T-helper 1 cell (primary cell): Measurements from ENCODE around the gene CYTH1.

Experiments
- DNase-seq, 5 donors: peaks; one replicate each; pipeline ENCODE4 v3.0.0-alpha.2; 2012 to 2020
- total RNA-seq, 4 donors: gene quantifications; one replicate each; lab custom pipeline; 2026; lab: John Stamatoyannopoulos, UW

The CYTH1 gene, protein sequence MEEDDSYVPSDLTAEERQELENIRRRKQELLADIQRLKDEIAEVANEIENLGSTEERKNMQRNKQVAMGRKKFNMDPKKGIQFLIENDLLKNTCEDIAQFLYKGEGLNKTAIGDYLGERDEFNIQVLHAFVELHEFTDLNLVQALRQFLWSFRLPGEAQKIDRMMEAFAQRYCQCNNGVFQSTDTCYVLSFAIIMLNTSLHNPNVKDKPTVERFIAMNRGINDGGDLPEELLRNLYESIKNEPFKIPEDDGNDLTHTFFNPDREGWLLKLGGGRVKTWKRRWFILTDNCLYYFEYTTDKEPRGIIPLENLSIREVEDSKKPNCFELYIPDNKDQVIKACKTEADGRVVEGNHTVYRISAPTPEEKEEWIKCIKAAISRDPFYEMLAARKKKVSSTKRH
- total RNA-seq: 580 to 670 (median 644) reads per million in 4 donors

DNA sequence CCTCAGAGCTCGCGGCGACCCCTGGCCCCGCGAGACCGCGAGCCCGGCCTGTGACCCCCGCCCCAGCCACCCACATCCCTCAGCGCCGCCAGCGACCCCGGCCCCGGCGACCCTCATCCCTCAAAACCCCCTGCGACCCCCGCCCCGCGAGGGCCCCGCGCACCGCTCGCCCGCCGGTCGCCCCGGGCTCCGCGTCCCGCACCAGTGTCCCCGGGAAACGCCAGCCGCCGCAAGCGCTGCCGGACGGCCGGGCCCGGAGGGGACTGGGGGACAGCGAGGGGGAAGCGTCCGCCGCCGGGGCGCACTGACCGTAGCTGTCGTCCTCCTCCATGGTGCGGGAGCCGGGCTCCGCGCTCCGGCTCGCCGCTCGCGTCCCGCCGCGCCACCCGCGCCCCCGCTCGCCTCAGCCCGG is at the start of gene CYTH1:
Gene CYTH1, minus strand, starts transcription at position 381 of the 412 bp plus-strand sequence. Its CDS starts 50 bp downstream, at position 331.
- DNase-seq: no peak

DNA sequence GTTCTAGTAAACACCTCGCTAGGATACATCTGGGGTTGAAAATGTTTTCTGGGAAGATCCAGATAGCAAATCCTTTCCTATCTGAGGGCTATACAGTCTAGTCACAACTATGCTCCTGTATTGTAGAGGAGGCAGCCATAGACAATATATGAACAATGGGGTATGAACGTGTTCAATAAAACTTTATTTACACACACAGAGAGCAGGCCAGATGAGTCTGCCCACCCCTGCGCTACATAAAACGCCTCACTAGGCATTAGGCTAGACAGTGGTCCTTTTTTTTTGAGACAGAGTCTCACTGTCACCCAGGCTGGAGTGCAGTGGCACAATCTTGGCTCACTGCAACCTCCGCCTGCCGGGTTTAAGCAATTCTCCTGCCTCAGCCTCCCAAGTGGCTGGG is 47.4 kb upstream of the CYTH1 start:
- no peak for DNase-seq

DNA sequence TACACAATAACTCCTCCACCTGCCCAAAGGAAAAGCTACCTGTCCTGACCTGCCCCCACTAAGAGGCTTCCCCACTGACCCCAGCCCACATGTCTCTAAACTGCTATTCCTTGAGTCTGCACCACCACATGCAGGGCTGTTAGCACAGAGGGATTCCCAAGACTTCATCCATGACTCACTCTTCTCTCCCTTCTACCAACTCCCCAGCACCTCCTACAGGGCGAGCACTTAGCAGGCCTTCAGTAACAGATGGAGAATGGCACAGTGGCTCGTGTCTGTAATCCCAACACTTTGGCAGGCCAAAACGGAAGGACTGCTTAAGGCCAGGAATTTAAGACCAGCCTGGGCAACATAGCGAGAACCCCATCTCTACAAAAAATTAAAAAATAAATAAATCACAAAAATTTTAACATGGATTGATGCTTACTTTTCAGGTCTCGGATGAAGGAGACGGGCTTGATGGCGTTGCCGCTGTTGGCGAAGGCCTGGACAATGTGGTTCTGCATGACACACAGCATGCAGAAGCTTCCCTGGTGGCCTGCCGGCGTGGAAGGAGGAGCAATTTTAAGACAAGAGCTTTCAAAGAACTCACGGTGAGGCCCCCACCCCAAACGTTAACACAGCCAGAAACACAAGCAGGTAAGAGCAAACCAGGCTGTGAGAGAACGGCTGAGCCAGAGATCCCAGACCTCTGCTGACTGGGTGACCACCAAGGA is 46.6 kb upstream of the CYTH1 start:
- DNase-seq: no peak

DNA sequence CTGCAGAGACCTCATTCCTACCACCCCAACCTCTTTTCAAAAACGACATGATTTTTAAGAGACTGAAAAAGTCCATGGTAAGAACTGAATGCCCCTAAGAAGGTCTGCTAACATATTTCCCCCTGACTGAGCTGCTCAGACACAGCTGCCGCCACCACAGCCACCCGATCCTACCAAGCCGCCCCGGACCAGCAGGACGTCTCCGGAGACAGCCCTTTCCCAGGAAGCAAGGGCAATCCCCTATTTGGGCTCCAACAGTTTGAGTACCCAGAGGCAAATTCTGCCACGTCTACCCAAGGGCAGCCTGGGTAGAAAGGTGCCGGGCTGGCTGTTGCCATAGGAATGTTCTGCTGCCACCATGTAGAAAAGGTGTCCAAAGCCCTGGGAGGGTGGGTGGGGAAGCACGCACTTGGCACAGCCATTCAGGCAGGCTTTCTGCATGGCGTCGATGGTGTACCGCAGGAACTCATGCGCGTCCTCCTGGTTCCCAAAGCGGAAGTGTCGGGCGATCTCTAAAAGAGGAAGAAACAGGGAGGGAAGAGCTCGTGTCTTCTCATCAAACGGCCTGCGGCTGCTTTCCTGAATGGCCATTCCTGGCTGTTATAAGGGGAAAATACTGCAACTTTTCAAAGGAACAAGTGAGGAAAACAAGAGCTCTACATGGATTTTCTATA is 44.9 kb upstream of the CYTH1 start:
- no peak for DNase-seq

DNA sequence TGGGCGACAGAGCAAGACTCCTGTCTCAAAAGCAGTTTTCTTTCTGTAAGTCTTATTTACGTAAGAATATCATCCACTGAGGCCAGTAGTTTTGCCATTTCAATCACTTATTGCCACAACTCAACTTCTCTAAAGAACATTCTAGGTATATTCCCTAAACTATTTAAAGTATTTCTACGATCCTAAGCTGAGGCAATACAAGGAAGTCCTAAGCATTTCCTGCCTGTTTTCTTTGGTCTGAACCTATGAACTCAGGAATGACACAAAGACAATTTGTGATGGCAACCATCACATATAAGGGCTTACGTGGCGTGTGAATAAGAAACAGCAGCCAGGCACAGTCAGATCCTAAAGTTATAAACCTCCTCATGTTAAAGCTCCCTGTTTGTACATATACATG is 44.3 kb upstream of the CYTH1 start:
- no peak for DNase-seq

DNA sequence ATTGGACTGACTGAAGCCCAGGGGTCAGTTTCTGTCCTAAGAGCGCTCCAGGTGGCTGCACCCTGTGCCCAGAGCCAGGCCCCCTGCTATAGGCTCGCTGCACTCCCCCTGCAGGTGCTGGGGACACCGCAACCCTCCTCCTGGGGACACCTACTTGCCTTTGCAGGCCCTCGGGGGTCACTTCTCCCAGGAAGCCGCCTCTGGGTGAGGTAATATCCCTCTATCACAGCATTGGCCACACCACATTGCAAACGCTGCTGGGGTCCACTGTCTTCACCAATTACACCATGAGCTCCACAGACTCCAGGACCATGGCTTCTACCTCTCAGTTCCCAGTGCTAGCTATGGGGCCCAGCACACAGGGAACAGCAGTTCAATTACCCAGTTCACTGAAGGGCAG is 43.6 kb upstream of the CYTH1 start:
- no peak for DNase-seq

DNA sequence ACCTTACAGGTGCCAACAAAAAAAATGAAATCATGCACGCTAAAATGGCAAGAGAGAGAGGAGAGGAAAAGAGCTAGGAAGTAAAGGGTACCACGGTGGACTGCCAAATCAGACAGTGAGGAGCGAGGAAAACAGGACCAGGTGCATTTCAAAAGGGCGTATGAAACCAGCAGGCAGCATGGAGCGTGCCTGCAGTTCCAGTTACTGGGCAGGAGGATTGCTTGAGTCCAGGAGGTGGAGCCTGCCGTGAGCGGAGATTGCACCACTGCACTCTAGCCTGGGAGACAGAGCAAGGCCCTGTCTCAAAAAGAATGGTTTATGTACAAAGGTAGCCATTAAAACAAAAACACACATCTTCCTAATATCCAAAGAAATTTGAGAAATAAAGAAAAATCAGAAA is 42.2 kb upstream of the CYTH1 start:
- DNase-seq: no peak

DNA sequence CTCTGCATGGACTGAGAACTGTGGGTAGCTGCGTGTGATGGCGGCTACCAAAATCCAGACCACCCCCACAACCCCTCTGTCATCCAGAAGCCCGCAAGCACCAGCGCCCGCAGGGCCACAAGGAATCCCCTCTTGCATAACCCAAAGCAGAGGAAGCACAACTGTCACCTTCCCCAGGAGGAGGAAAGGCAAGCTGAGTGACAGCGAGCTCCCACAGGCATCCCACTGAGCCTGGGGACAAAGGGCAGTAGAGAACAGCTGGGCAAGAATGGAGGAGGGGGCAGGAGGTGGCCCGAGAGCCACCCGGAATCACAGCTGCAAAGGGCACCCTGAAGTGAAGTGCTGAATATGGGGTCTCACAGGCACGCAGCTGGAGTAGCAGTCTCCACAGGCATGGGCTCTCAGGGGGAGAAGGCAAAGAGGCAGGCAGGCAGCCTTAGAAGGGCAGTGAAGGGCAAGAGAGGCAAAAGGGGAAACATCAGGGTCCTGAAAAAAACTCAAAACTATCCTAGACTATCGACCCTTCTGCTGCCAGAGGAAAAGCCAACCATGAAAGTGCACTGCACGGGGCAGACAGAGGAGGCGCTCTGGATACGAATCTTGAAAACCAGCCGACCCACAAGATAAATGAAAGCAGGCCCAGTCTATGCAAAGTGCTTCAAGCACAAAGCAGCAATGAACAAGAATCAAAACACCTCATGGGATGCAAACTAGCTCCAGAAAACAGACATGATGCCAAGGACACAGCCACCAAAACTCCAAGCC is 41.4 kb upstream of the CYTH1 start:
- no peak for DNase-seq

DNA sequence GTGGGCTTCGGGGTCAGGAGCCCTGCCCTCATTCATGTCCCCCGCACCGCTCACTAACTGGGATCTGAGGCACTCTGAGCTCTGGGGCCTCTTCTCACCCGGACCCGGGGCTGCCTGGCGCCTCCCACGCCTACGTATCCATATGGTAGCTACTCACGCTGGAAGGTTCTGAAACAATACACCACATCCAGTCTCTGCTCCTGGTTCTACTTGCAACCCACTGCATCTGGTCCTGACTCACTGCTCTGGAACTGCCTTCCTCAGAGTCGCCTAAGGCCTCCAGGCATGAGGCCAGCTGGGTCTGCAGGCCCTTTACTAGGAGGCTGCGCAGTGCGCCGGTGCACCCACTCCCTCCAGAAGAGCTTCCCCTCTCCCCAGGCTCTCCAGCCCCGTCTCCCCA is 40.5 kb upstream of the CYTH1 start:
- no peak for DNase-seq

DNA sequence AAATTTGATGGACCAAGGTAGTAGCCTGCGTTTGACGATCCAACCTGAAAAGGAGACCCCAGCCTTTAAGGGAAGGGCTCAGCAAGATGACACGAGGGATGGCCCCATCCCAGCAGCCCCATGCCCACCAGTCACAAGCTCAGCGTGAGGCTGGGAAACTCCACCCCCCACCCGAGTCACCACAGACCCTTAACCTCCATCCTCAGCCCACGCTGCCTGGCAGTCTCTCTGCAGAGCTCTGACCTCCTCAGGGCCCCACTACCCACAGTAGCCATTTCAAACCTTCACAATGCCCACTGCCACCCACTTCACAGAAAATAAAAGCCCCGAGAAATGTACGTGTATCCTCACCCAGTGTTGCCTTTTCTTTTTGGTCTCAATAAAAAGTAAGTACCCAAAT is 39.9 kb upstream of the CYTH1 start:
- no peak for DNase-seq

DNA sequence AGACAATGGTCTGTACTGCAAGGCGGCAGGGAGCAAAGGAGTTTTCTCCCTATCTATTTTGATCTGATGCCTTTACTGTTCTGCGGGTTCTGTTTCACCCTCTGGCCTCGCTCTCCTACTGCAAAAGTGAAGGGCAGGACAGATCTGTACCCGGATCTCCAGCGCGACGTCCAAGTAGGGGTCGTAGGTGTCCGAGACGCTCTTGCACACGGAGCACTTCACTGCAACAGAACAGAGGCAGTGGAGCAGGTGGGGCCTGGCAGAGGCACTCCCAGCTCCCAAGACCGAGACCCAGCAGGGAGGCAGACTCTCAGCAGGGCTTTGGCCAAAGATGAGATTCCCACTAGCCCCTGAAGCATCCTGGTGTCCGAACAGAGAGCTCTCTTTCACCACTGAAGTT is 38.8 kb upstream of the CYTH1 start:
- DNase-seq: no peak

DNA sequence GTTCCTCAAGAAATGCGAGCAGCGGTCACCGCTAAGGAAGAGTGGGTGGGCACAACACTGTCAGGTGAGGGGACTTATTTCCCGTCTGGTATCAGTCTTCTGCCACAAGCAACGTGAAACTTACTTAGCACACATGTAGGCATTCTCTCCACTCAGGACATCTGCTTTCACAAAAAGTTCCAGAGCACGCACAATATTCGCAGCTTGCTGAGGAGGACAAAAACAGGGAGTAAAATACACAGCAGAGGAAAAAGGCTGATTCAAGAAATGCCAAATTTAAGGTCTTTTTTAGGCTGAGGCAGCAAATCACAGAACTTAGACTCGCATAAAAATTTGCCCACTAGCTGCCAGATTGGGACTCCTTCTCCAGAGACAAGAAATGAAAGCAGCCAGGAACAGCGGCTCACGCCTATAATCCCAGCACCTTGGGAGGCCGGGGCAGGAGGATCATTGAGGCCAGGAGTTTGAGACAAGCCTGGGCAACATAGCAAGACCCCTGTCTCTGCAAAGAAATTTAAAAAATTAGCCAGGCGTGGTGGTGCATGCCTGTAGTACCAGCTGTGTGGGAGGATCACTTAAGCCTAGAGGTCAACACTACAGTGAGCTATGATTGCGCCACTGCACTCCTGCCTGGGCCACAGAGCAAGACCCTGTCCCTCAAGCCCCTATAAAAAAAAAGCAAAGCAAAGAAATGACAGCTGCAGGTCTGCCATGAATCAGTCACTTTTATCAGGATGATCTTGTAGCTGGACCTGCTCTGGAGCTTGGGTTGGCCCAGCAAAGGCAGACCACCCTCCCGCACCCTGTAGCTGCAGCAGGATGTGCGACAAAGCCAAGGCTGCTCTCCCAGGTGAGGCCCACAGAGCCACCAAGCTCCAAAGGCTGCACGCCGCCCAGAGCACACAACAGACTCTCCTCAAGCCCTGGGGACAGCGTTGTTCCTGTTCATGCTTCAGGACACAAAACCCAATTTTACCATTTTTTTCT is 38.0 kb upstream of the CYTH1 start:
- DNase-seq: no peak

DNA sequence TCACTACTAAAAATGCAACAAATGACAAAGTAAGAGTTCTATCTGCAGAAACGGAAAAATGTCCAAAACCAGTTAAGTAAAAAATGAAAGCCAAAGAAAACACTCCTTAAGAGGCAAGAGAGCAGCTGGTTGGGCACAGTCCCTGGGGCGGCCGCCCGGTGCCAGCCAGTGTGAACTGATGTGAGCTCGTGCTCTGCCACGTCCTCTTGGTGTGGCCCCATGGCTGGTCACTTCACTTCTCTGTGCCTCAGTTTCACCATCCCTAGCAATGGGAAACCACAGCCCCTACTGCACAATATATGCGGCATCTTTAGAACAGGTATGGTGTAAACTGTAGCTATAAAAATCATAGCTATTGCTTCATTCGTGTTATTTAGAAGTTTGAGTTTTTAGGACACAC is 37.3 kb upstream of the CYTH1 start:
- no peak for DNase-seq

DNA sequence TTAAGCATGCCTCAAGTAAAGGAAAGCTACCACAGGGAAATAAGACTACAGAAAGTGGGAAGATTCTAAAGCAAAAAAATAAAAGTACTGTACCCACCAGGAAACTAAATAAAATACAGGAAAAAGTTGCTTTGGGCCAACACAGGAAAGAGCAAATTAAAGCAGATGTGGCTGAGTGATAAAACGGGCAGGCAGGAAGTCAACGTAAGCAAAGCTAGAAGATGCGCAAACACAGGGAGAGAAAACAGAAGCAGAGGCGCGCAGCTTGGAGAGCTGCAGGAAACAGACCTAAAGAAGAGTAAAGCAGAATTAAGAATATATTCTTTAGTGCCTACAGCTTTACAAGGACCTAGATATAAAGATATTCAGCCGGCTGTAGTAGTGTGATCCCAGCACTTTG is 36.9 kb upstream of the CYTH1 start:
- peak; percentile 35 to 86 (median 58) for DNase-seq

DNA sequence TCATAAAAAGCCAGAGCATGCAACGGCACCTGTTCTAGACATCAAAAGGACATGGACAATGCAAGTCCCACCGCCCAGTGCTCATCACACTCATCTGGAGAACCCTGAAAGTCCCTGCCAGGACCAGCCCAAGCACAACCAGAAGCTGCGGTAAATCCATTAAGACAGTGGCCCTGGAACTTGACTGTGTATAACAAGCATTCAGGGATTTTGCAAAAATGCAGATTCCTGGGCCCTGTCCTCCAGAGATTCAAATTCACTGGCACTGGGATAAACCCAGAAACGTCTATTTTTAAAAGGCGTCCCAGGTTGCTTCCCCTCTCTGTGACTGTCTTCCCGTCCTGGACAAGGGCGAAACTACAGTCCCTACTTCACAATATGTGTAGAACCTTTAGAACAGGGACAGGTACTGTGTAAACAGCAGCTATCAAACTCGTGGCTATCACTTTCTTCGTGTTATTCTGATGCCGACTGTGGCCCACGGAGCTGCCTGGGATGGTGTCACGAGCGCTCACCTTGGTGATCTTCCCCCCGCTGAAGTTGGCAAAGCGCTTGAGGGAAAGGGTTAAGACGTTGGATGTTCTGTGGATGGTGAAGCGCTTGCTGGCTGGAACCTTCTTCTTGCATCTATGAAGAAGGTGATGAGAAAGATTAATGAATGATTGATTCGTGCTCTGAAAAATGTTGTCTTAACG is 36.2 kb upstream of the CYTH1 start:
- DNase-seq: no peak

DNA sequence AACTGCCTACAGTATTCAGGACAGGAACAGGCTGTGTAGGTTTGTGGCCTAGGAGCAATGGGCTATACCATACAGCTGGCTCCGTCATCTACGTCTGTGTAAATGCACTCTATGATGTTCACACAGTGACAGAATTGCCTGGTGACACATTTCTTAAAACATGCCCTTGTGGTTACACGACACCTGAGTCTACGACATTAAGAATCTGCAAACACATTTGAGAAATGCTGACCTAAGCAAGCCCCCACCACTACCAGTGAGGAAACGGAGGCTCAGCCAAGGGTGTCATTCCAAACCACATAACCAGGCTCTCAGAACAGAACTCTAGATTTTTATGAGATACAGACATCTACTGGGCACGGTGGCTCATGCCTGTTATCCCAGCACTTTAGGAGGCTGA is 35.0 kb upstream of the CYTH1 start:
- peak; percentile 42 to 96 (median 67) for DNase-seq

DNA sequence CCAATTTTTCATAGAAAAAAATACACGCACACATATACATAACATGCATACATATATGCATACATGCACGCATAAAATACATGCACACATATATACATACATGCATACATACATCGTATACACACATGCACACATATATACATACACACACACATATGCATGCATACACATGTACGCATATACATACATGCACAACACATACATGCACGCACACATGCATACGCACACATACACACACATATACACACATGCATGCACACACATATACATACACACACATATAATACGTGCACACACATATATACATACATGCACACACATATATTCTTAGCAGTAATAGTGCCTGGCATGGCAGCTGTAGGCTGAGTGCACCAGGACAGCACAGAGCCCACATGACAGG is 33.6 kb upstream of the CYTH1 start:
- DNase-seq: no peak

DNA sequence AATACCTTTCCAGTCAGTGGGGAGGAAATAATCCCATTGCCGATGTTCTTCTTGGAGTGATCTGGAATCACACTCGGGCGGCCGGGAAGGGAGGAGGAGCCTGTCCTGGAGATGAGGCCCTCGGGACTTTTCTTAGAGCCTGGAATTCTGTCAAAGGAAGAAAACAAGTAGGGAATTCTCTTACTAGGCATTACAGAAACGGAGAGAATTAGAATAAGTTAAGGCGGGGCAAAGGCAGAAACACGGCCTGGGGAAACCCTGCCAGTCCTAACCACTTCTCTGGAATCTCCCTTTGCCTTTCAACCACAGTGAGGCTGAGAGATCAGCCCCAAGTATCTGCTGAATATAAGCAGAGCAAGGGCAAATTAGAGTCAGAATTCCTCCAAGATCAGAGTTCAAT is 30.8 kb upstream of the CYTH1 start:
- no peak for DNase-seq

DNA sequence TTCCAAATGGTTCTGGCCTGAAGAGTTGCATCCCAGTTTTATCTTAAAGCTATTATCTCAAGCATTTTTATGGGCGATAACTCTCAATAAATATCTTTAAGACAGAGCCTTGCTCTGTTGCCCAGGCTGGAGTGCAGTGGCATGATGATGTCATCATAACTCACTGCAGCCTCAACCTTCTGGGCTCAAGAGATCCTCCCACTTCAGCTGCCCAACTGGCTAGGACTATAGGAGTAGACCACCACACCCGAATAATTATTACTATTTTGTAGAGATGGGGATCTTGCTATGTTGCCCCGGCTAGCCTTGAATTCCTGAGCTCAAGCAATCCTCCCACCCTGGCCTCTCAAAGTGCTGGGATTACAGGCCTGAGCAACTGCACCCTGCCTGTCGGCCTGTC is 26.1 kb upstream of the CYTH1 start:
- no peak for DNase-seq

DNA sequence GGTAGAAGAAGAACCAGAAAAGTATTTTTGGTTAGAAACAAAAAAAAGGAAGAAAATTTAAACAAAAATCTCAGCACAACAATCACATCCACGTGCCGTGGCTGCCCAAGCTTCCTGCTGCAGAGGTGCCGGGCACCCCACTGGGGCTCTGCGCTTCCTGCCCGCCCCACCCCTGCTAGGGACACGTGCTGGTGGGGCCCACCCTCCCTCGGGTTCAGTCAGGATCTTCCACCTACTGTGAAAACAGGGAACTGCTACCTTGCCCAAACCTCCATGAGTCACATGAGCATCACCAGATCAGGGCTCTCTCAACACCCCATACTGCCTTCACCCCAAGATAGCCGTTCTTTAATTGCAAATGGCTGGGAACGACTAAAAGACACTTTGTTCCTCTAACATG is 24.4 kb upstream of the CYTH1 start:
- DNase-seq: peak in 2 of 5 donors; percentile 56 to 60

DNA sequence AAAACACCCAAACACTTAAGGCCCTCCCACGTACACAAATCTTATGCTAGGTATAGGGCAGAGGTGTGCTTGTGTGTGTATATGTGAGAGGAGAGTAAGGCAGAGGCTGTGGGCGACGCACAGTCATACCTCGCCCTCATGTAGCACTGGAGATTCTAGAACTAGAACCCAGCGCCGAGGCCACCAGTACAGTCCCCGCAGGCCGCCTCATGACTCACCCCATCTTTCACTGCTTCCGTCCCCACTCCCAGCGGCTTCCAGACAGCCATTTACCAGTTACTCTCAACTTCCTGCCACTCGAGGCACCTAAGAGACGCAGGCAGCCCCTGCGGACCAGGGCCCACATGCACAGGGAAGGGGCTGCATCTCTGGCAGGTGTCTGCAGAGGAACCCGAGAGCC is 23.2 kb upstream of the CYTH1 start:
- peak; percentile 44 to 91 (median 61) for DNase-seq
